Naive thymus-derived CD8-positive, alpha-beta T cell (primary cell): ENCODE measurements around the gene F12. TPM values are rescaled to one million over a fixed set of nuclear protein-coding genes. Genes with fewer than 3 reads are reported as not detected.

Experiments
- ATAC-seq, 2 donors: fragments of 150-1000 bp; cut with Tn5 transposase in 1 of 2; sonication (Bioruptor Pico), chemical (Tn5 transposase) in 1 of 2; 1 replicate in 1 of 2; 2 replicates in 1 of 2; pipeline ENCODE4 v1.10.0; 2021; ENCODE audit warnings: mild to moderate bottlenecking in 2 of 2, moderate library complexity in 2 of 2
- POLR2A ChIA-PET: fragments of 350-600 bp; sonication (Branson Sonifier 250); formaldehyde crosslinking; loops from one replicate; lab custom pipeline; 2021; ENCODE audit warnings: antibody characterized with exemption; lab: Charles Lee
- DNase-seq, 10 donors: peaks; one replicate each; pipeline versions ENCODE4 v3.0.0 to v3.0.0-alpha.2; 2020 to 2022
- H3K27ac Mint-ChIP-seq, 10 donors: one replicate each; pipeline ENCODE4 v1.8.0; 2020 to 2022; ENCODE audit warnings: mild to moderate bottlenecking in 10 of 10, mixed read lengths in 10 of 10, moderate library complexity in 4 of 10, inconsistent platforms in 1 of 10
- H3K27me3 Mint-ChIP-seq, 5 donors: one replicate each; pipeline ENCODE4 v1.8.0; 2021 to 2022; ENCODE audit warnings: mixed read lengths in 5 of 5
- H3K36me3 Mint-ChIP-seq, 3 donors: one replicate each; pipeline ENCODE4 v1.8.0; 2020 to 2022; ENCODE audit warnings: mixed read lengths in 3 of 3, mild to moderate bottlenecking in 2 of 3, inconsistent platforms in 1 of 3
- H3K4me1 Mint-ChIP-seq, 4 donors: one replicate each; pipeline ENCODE4 v1.8.0; 2021 to 2022; ENCODE audit warnings: mixed read lengths in 4 of 4
- H3K4me3 Mint-ChIP-seq, 10 donors: one replicate each; pipeline ENCODE4 v1.8.0; 2020 to 2022; ENCODE audit warnings: mild to moderate bottlenecking in 10 of 10, mixed read lengths in 10 of 10, moderate library complexity in 6 of 10, inconsistent platforms in 1 of 10
- H3K9me3 Mint-ChIP-seq, 9 donors: one replicate each; pipeline ENCODE4 v1.8.0; 2020 to 2022; ENCODE audit warnings: mixed read lengths in 9 of 9, mild to moderate bottlenecking in 3 of 9, inconsistent platforms in 1 of 9, moderate library complexity in 1 of 9
- polyA plus RNA-seq, 3 donors: library from polyadenylated mRNA; unstranded; fragments of 300-500 nt; fragmentation: Illumina TruSeq; gene quantifications; one replicate each; pipeline ENCODE4 v1.2.3, GENCODE V29; 2021
- total RNA-seq, 8 experiments: library from RNA in 2 of 8; stranded (reverse) in 2 of 8; gene quantifications; one replicate each; pipeline ENCODE4 v1.2.3 and lab custom pipeline; 2021 to 2026

F12 gene
- total and polyA plus RNA-seq, 5 experiments from 2014 or later = 0.21 to 0.26 (median 0.25) TPM; not detected in 2

- Mint-ChIP-seq H3K27ac (peak overlapping the region; percentile 77 to 95 (median 90)), H3K4me3 (peak overlapping the region in 8 of 10 donors; percentile 45 to 77 (median 64)), H3K36me3 (peaks cover 6 to 37% (median 13%) of the 10 kb centered on the region in 3 donors), H3K27me3 (no peaks in the 10 kb centered on the region), H3K9me3 (no peaks in the 10 kb centered on the region), H3K4me1 (peaks cover 34 to 77% (median 72%) of the 10 kb centered on the region in 4 donors)
- ATAC-seq (no peak), DNase-seq (no peak)
- POLR2A ChIA-PET = interaction anchor here (0.9 to 13.2 kb wide), 14 partner anchors 9 to 125 kb away, joined by 3 to 247 read pairs (median 10); partner anchors contain the start of genes GRK6, LMAN2, MXD3 and RGS14
Measured at GRCh38 chr5:177369645-177370440, 39.5 kb downstream of the F12 start.

GRCh38 chr5:177368869-177369644 lies 40.3 kb downstream of the F12 start:
- Mint-ChIP-seq H3K9me3 (no peaks in the 10 kb centered on the region), H3K27ac (peak overlapping the region; percentile 77 to 95 (median 90)), H3K36me3 (peaks cover 6 to 42% (median 10%) of the 10 kb centered on the region in 3 donors), H3K4me1 (peaks cover 36 to 77% (median 72%) of the 10 kb centered on the region in 4 donors), H3K4me3 (peak overlapping the region in 9 of 10 donors; percentile 45 to 77 (median 54)), H3K27me3 (no peaks in the 10 kb centered on the region)
- no peak for ATAC-seq
- DNase-seq = no peak
- POLR2A ChIA-PET = interaction anchor here (0.6 to 13.2 kb wide), 9 partner anchors 9 to 84 kb away, joined by 3 to 247 read pairs (median 5); partner anchors contain the start of genes LMAN2, RGS14 and SLC34A1

GRCh38 chr5:177367981-177368868 lies 41.1 kb downstream of the F12 start:
- peak overlapping the region in 9 of 10 donors; percentile 27 to 93 (median 85) for H3K27ac Mint-ChIP-seq
- H3K4me3 Mint-ChIP-seq = peak overlapping the region in 3 of 10 donors; percentile 18 to 54 (median 38)
- no peaks in the 10 kb centered on the region for H3K9me3 Mint-ChIP-seq
- H3K4me1 Mint-ChIP-seq = peaks cover 34 to 75% (median 69%) of the 10 kb centered on the region in 4 donors
- POLR2A ChIA-PET = interaction anchor here (0.6 to 13.2 kb wide), 5 partner anchors 10 to 48 kb away, joined by 3 to 247 read pairs (median 4); partner anchors contain the start of genes LMAN2 and RGS14
- ATAC-seq (no peak), DNase-seq (no peak)
- H3K27me3 Mint-ChIP-seq = no peaks in the 10 kb centered on the region
- H3K36me3 Mint-ChIP-seq = peaks cover 6 to 42% (median 7%) of the 10 kb centered on the region in 3 donors

GRCh38 chr5:177367323-177367848 lies 42.0 kb downstream of the F12 start:
- no peaks in the 10 kb centered on the region for H3K9me3 Mint-ChIP-seq
- H3K27ac Mint-ChIP-seq = no peak overlapping the region
- DNase-seq (no peak), ATAC-seq (no peak)
- POLR2A ChIA-PET = interaction anchor here (13.2 kb wide), 1 partner anchor 11 kb away, joined by 247 read pairs; the partner anchor contains the start of genes LMAN2 and RGS14
- no peaks in the 10 kb centered on the region for H3K27me3 Mint-ChIP-seq
- H3K36me3 Mint-ChIP-seq = peaks cover 6 to 46% (median 7%) of the 10 kb centered on the region in 3 donors
- peaks cover 36 to 74% (median 68%) of the 10 kb centered on the region in 4 donors for H3K4me1 Mint-ChIP-seq
- no peak overlapping the region for H3K4me3 Mint-ChIP-seq

GRCh38 chr5:177366528-177367322 lies 42.6 kb downstream of the F12 start:
- H3K27ac Mint-ChIP-seq = peak overlapping the region in 6 of 10 donors; percentile 53 to 80 (median 71)
- H3K27me3 Mint-ChIP-seq = no peaks in the 10 kb centered on the region
- POLR2A ChIA-PET = interaction anchor here (1.0 to 13.2 kb wide), 2 partner anchors 10 to 16 kb away, joined by 5 to 247 read pairs; partner anchors contain the start of genes LMAN2 and RGS14
- peaks cover 37 to 75% (median 68%) of the 10 kb centered on the region in 4 donors for H3K4me1 Mint-ChIP-seq
- DNase-seq (no peak), ATAC-seq (no peak)
- peaks cover 6 to 50% (median 7%) of the 10 kb centered on the region in 3 donors for H3K36me3 Mint-ChIP-seq
- no peaks in the 10 kb centered on the region for H3K9me3 Mint-ChIP-seq
- no peak overlapping the region for H3K4me3 Mint-ChIP-seq

GRCh38 chr5:177365845-177366527 lies 43.4 kb downstream of the F12 start:
- DNase-seq = no peak
- Mint-ChIP-seq H3K36me3 (peaks cover 5 to 46% (median 6%) of the 10 kb centered on the region in 3 donors), H3K4me3 (peak overlapping the region in 1 of 10 donors; percentile 42), H3K9me3 (no peaks in the 10 kb centered on the region), H3K27ac (peak overlapping the region in 6 of 10 donors; percentile 25 to 76 (median 70)), H3K27me3 (no peaks in the 10 kb centered on the region), H3K4me1 (peaks cover 35 to 76% (median 68%) of the 10 kb centered on the region in 4 donors)
- POLR2A ChIA-PET = interaction anchor here (1.0 to 13.2 kb wide), 3 partner anchors 10 to 17 kb away, joined by 3 to 247 read pairs (median 5); partner anchors contain the start of genes LMAN2 and RGS14
- no peak for ATAC-seq

- no peak for DNase-seq
- peak overlapping the region in 9 of 10 donors; percentile 35 to 85 (median 70) for H3K27ac Mint-ChIP-seq
- POLR2A ChIA-PET = interaction anchor here (0.5 to 13.2 kb wide), 5 partner anchors 8 to 586 kb away, joined by 4 to 247 read pairs (median 4); partner anchors contain the start of genes LMAN2 and RGS14
- ATAC-seq = no peak
- H3K4me3 Mint-ChIP-seq = peak overlapping the region; percentile 22 to 83 (median 56)
- peaks cover 4 to 47% (median 6%) of the 10 kb centered on the region in 3 donors for H3K36me3 Mint-ChIP-seq
- no peaks in the 10 kb centered on the region for H3K27me3 Mint-ChIP-seq
- no peaks in the 10 kb centered on the region for H3K9me3 Mint-ChIP-seq
- peaks cover 41 to 78% (median 74%) of the 10 kb centered on the region in 4 donors for H3K4me1 Mint-ChIP-seq
Measured at GRCh38 chr5:177364159-177364962, 45.0 kb downstream of the F12 start.

GRCh38 chr5:177363565-177363964 lies 45.8 kb downstream of the F12 start:
- DNase-seq = no peak
- Mint-ChIP-seq H3K27me3 (no peaks in the 10 kb centered on the region), H3K4me3 (peak overlapping the region; percentile 39 to 93 (median 84)), H3K4me1 (peaks cover 41 to 78% (median 74%) of the 10 kb centered on the region in 4 donors), H3K9me3 (no peaks in the 10 kb centered on the region), H3K36me3 (peaks cover 0 to 39% (median 0%) of the 10 kb centered on the region in 3 donors), H3K27ac (peak overlapping the region in 5 of 10 donors; percentile 33 to 92 (median 85))
- ATAC-seq = no peak
- POLR2A ChIA-PET = interaction anchor here (1.0 to 13.2 kb wide), 2 partner anchors 7 to 39 kb away, joined by 3 to 247 read pairs; partner anchors contain the start of genes LMAN2 and RGS14
